ENCODE results near the gene TEX2.
"Not testable (repeated sequence)": the region's sequence is repeated elsewhere in the genome, so short reads cannot be mapped to it uniquely, and the experiment has no call there.

The TEX2 gene

DNA sequence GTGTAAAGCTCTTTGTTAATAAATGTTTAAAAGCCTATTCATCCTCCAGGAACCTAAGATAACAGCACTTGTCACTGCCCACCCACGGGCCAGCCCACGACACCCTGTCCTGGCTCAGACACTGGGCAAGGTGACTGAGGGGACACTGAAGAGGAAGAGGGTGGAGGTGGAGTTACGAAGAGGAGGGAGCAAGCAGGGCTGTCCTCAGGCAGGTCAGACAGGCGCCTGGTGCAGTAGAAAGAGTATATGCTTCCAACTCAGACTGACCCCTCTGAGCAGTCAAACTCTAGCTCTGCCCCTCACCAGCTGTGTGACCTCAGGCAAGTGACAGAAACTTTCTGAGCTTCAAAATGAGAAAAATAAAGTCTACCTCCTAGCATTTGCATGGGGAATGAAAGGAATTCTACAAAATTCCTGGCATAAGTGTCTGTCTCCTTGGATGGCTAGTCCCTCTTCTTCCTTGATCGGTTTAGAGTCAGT is 22.8 kb downstream of the TEX2 start:
- Mint-ChIP-seq H3K27me3 (no peaks in the 10 kb centered on the region), H3K4me1 (ENCODE audit: low read depth in 2 of 2) (peaks cover 0 to 14% of the 10 kb centered on the region in 2 donors), H3K4me3 (no peak overlapping the region), H3K9me3 (no peaks in the 10 kb centered on the region), H3K27ac (peak overlapping the region; percentile 29 to 53), H3K36me3 (ENCODE audit: insufficient read depth) (no peaks in the 10 kb centered on the region)
- ATAC-seq (replicated peaks), result no peak
- no peak for DNase-seq

DNA sequence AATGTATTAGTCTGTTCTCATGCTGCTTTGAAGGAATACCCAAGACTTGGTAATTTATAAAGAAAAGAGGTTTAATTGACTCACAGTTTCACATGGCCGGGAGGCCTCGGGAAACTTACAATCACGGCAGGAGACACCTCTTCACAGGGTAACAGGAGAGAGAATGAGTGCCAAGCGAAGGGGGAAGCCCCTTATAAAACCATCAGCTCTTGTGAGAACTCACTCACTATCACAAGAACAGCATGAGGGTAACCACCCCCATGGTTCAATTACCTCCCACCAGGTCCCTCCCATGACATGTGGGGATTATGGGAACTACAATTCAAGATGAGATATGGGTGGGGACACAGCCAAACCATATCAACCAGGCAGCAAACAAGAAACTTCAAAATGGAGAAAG is 24.6 kb downstream of the TEX2 start:
- not testable (repeated sequence) for H3K27ac Mint-ChIP-seq; H3K9me3 Mint-ChIP-seq; ATAC-seq (replicated peaks); H3K4me3 Mint-ChIP-seq; H3K36me3 Mint-ChIP-seq (ENCODE audit: insufficient read depth); H3K27me3 Mint-ChIP-seq; DNase-seq
- peaks cover 3 to 12% of the 10 kb centered on the region in 2 donors for H3K4me1 Mint-ChIP-seq (ENCODE audit: low read depth in 2 of 2)

DNA sequence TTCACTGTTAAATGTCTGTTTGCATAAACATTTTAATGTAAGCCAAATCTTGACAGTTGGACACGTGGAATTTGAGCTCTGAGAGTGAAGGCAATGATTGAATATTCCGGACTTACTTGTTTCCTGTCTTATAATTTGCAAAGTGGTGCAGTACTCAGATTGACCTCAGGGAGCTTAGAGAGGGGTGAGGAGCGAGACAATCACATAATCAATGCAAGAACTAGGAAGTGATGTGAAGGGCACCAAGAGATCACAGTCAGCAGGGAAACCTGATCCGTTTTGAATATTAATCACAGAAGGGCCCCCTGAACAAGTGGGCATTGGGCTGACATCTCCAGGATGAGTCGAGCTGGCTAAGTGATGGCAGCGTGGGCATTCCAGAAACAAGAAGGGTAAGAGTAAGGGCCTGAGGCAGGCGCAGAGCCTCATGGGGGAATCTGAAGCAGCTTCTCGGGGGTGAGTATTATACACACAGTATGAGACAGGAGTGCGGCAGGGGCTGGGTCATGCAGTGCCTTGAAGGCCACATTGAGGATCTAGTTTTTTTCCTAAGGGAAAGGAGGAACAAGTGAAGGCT is 26.1 kb downstream of the TEX2 start:
- peaks cover 3 to 13% of the 10 kb centered on the region in 2 donors for H3K4me1 Mint-ChIP-seq (ENCODE audit: low read depth in 2 of 2)
- H3K36me3 Mint-ChIP-seq (ENCODE audit: insufficient read depth), result no peaks in the 10 kb centered on the region
- H3K27ac Mint-ChIP-seq, result no peak overlapping the region
- no peak for ATAC-seq (replicated peaks)
- H3K9me3 Mint-ChIP-seq, result no peaks in the 10 kb centered on the region
- H3K27me3 Mint-ChIP-seq, result no peaks in the 10 kb centered on the region
- DNase-seq, result no peak
- no peak overlapping the region for H3K4me3 Mint-ChIP-seq

DNA sequence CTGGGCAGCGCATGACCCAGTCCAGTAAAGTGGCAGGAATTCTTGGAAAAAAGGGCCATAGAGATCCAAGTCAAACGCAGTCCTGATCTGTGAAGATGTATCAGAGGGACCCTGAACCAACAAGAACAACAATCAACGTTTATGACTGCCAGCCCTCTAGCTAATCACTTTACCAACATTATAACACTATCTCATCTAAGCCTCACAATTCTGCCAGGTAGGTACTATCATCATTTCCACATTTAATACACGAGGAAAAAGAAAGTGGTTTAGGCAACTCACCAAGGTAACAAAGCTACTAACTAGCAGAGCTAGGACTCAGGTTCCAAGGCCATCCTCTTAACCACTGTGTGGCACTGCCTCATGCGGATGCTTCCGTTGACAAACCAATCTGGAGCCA is 28.1 kb downstream of the TEX2 start:
- Mint-ChIP-seq H3K4me1 (ENCODE audit: low read depth in 2 of 2) (peaks cover 3 to 8% of the 10 kb centered on the region in 2 donors), H3K9me3 (no peaks in the 10 kb centered on the region), H3K27me3 (no peaks in the 10 kb centered on the region), H3K36me3 (ENCODE audit: insufficient read depth) (peaks cover 3% of the 10 kb centered on the region), H3K27ac (no peak overlapping the region), H3K4me3 (no peak overlapping the region)
- ATAC-seq (replicated peaks) (no peak), DNase-seq (no peak)

DNA sequence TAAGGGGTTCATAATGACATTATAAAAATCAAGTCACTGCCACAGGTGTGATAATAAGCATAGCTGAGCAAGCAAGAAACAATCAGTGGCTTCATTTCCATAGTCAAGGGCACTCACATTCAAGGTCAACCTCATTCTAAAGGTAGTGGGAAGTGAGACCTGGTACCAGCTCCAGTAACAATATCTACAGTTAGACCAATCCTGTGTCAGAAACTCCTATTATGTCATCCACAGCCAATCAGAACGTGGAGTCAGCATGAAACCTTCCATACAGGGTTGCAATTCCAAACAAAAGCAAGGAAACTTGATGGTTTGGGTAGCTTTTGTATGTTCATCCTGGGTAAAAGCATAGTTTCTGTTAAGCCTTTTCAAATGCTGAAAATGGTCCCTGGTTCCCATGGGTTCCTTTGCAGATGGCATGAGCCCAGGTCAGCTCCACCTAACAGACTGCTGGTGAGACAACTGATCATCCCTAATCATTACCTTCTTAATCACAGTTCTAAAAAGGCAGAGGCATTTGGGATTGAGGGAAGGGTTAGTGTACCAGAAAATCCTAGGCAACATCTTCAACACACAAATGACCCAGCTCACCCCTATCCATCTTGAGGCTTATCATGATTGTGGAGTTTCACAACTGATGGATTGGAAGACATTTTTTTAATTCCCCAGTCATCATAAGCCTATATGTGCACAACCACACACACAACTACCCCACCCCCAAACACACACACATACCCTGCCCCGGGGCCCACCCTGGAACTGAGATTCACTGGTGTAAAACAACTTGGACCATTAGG is 30.4 kb downstream of the TEX2 start:
- ATAC-seq (replicated peaks) (no peak), DNase-seq (no peak)
- Mint-ChIP-seq H3K4me1 (ENCODE audit: low read depth in 2 of 2) (peaks cover 3 to 9% of the 10 kb centered on the region in 2 donors), H3K27me3 (no peaks in the 10 kb centered on the region), H3K9me3 (no peaks in the 10 kb centered on the region), H3K27ac (no peak overlapping the region), H3K4me3 (no peak overlapping the region), H3K36me3 (ENCODE audit: insufficient read depth) (peaks cover 3% of the 10 kb centered on the region)

DNA sequence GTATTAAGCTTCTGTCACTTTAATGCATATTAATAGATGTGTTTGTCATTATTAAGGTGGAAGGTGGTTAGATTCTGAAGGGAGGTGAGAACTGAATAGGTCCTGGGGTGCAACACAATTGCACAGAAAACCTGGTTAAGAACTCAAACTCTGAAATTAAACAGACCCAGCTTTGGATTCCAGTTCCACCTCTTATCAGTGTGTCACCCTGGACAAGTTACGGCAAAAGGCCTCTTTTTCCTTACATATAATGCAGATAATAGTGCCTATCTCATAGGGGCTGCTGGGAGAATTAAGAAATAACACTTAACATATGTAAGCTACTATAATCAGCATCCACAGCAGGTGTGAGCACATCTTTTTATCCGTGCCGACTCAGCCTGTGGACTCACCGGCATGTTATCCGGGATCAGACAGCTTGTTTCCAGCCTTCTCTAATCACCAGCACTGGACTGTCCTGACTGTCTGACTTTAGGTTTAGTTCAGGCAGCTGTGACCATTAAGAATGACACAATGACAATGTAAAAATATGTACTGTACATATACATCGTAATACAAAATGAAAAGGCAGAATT is 31.4 kb downstream of the TEX2 start:
- no peak for DNase-seq
- ATAC-seq (replicated peaks), result no peak
- no peak overlapping the region for H3K4me3 Mint-ChIP-seq
- no peaks in the 10 kb centered on the region for H3K27me3 Mint-ChIP-seq
- peaks cover 3% of the 10 kb centered on the region for H3K36me3 Mint-ChIP-seq (ENCODE audit: insufficient read depth)
- H3K9me3 Mint-ChIP-seq, result no peaks in the 10 kb centered on the region
- H3K27ac Mint-ChIP-seq, result no peak overlapping the region
- peaks cover 3 to 4% of the 10 kb centered on the region in 2 donors for H3K4me1 Mint-ChIP-seq (ENCODE audit: low read depth in 2 of 2)

DNA sequence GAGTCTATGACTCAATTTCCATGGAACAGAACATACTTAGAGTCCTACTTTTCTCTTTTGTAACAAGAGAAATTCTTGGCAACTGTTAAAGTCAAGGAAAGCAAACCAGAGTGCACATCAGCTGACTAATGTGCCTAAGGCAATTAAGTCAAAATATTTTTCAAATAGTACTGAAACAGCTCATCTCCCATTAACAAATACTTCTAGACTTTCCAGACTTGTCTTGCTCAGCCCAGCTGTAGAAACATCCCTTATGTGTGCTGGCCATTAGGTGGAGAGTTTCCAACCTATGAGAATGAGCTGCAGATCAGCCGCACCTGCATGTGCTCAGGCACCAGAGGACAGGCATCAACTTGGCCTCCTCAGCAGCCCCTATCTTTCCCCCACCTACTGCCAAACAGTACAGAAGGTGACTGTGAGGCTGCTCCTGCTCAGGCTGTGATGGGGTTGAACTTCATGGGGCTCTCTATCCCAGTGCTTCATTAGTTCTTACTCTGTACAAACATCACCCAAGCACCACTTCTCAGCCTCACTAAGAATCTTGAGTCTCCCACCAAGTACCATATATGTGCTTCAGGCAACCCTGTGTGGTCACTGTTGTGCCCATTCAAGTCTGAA is 32.2 kb downstream of the TEX2 start:
- H3K4me1 Mint-ChIP-seq (ENCODE audit: low read depth in 2 of 2), result peaks cover 3 to 4% of the 10 kb centered on the region in 2 donors
- no peak for ATAC-seq (replicated peaks)
- H3K27ac Mint-ChIP-seq, result no peak overlapping the region

DNA sequence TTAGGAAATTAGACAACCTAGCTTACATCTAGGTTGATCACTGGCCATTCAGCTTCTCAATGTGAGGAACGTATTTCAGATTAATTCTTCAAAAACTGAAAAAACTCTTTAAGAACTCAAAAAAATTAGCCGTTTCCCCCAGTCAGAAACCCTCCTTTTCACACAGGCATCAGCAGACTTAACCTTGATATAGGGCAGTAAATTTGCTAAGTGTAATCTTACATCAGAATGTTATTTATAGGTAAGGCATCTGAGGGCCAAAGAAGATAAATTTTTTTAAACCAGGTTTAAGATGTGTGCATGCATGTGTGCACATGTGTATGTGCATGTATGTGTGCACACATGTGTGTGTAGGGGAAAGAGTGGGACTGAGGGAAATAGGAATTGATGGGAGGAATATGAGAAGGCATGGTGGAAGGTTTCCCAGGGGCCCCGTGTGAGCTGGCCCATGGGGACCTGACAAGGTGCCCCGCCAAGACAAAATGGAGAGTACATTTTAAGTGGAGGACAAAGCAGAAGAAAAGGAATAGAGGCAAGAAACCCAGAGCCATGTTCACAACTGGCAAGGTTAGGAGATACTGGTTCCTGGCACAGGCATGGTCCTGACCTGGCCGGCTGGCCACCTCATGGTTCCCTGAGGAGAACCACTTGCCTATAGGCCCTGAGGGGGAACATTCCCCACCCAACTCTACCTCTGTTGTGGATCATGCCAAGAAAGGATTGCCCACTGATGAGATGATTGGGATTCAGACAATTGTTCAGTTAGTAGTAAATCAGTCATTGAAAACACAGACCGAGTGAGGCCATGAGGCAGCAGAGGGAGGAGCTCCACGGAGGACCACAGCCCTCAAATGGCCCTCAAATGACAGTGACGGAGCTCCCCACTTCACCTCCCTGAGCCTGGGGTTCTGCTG is 33.0 kb downstream of the TEX2 start:
- ATAC-seq (replicated peaks) (no peak), DNase-seq (no peak)
- Mint-ChIP-seq H3K27ac (no peak overlapping the region), H3K4me3 (no peak overlapping the region), H3K4me1 (ENCODE audit: low read depth in 2 of 2) (peaks cover 4 to 5% of the 10 kb centered on the region in 2 donors), H3K36me3 (ENCODE audit: insufficient read depth) (peaks cover 3% of the 10 kb centered on the region), H3K27me3 (no peaks in the 10 kb centered on the region), H3K9me3 (no peaks in the 10 kb centered on the region)

More for the DNA sequence above, 32.2 kb downstream of the TEX2 start:
- Mint-ChIP-seq H3K4me3 (no peak overlapping the region), H3K27me3 (no peaks in the 10 kb centered on the region), H3K36me3 (ENCODE audit: insufficient read depth) (peaks cover 3% of the 10 kb centered on the region), H3K9me3 (no peaks in the 10 kb centered on the region)
- DNase-seq, result no peak

DNA sequence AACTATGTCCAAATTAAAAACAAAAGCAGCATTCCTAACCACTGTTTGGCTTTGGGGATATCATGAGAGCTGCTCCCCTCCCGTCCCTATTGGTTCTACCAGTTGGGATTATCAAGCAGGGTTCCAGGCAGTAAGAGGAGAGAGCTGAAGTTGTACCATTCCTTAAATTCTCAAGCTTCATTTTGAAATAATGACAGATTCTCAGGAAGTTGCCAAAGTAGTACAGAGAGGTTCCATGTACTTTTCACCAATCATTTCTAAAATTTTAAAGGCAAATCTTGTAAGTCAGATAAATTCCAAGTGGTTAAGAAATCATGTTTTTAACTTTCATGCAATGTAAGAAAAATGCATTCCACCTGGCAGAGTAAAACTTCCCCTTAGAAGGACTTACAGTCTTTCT is 36.9 kb downstream of the TEX2 start:
- no peaks in the 10 kb centered on the region for H3K9me3 Mint-ChIP-seq
- peaks cover 3% of the 10 kb centered on the region for H3K36me3 Mint-ChIP-seq (ENCODE audit: insufficient read depth)
- DNase-seq (no peak), ATAC-seq (replicated peaks) (no peak)
- H3K27ac Mint-ChIP-seq, result no peak overlapping the region
- H3K27me3 Mint-ChIP-seq, result no peaks in the 10 kb centered on the region
- H3K4me3 Mint-ChIP-seq, result no peak overlapping the region
- peaks cover 10 to 11% of the 10 kb centered on the region in 2 donors for H3K4me1 Mint-ChIP-seq (ENCODE audit: low read depth in 2 of 2)

DNA sequence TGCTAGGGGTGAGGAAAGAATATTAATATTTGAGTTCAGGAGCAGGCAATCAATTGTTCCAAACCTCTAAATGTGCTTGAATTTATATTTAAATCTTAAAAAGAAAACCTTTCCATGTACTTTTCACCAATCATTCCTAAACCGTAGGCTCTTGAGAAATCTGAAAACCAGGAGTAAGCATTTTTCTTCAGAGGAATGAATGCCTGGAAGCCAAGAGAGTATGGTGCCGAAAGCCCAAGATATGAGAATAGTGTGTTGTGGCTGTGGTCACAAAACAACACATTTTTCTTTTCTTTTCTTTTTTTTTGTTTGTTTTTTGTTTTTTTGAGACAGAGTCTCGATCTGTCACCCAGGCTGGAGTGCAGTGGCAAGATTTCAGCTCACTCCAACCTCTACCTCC is 37.6 kb downstream of the TEX2 start:
- Mint-ChIP-seq H3K36me3 (ENCODE audit: insufficient read depth) (no peaks in the 10 kb centered on the region), H3K9me3 (no peaks in the 10 kb centered on the region), H3K4me3 (no peak overlapping the region), H3K27me3 (no peaks in the 10 kb centered on the region), H3K4me1 (ENCODE audit: low read depth in 2 of 2) (peaks cover 11% of the 10 kb centered on the region in 2 donors), H3K27ac (no peak overlapping the region)
- ATAC-seq (replicated peaks) (no peak), DNase-seq (no peak)

DNA sequence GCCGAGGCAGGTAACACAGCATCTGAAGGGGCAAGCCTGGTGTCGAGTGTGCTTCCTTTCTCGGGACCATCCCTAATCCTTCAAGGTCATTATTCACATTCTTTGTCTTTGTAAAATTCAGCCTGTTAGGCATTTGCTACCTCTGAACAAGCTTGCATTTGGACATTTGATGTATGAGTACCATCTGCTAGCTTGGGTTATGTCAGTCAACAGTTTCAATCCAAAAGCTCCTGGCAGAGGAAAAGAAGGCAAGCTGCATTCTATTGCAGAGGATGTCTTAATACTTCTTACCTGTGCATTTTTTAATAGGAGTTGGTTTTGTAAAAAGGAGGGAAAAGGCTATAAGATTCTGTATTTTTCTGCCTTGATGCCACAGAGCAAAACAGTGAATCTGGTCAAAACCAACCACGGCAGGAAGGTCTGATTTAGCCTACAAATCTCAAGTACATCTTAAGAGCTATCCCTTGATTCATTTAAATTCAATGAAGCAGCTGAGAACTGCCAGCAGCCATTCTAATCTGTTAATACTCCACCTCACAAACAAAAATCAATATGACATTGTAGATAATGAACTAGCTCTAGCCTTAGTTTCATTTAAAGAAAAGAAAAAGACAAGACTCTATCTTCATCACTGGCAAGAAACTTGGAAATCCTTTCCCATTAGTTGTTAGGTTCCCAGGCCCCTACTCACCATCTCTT is 39.0 kb downstream of the TEX2 start:
- ATAC-seq (replicated peaks) (no peak), DNase-seq (no peak)
- Mint-ChIP-seq H3K4me3 (no peak overlapping the region), H3K36me3 (ENCODE audit: insufficient read depth) (no peaks in the 10 kb centered on the region), H3K27me3 (no peaks in the 10 kb centered on the region), H3K9me3 (no peaks in the 10 kb centered on the region), H3K4me1 (ENCODE audit: low read depth in 2 of 2) (peaks cover 8 to 19% of the 10 kb centered on the region in 2 donors), H3K27ac (no peak overlapping the region)

DNA sequence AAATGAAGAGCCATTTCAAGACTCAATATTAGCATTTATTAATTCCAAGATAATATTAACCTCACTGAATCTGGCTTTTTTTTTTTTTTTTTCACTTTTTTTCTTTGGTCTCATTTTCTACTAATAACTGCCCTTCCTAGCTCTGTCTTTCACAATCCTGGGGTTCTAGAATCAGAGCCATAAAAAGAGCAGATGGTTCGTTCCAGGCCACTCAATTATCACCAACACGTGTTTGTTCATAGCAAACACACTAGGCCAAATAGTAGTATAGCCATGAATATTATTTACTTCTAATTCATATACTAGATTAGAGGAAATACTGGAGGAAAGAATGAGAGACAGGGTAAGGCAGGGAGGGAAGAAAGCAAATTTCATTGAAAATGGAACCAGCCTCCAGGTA is 39.8 kb downstream of the TEX2 start:
- H3K4me1 Mint-ChIP-seq (ENCODE audit: low read depth in 2 of 2), result peaks cover 8 to 19% of the 10 kb centered on the region in 2 donors
- H3K27ac Mint-ChIP-seq, result no peak overlapping the region
- H3K36me3 Mint-ChIP-seq (ENCODE audit: insufficient read depth), result no peaks in the 10 kb centered on the region
- DNase-seq (no peak), ATAC-seq (replicated peaks) (no peak)
- H3K4me3 Mint-ChIP-seq, result no peak overlapping the region
- H3K9me3 Mint-ChIP-seq, result no peaks in the 10 kb centered on the region
- H3K27me3 Mint-ChIP-seq, result no peaks in the 10 kb centered on the region

All from effector memory CD8-positive, alpha-beta T cell (primary cell).